GM19463 (cell line): ENCODE results near the gene GRIP1.

Experiments
- ATAC-seq: cut with Tn5 transposase; IDR thresholded peaks from one replicate; pipeline ENCODE4 v1.9.1; 2021; ENCODE audit warnings: mild to moderate bottlenecking, moderate library complexity; ENCODE audit not compliant: unreplicated experiment

Gene GRIP1

DNA sequence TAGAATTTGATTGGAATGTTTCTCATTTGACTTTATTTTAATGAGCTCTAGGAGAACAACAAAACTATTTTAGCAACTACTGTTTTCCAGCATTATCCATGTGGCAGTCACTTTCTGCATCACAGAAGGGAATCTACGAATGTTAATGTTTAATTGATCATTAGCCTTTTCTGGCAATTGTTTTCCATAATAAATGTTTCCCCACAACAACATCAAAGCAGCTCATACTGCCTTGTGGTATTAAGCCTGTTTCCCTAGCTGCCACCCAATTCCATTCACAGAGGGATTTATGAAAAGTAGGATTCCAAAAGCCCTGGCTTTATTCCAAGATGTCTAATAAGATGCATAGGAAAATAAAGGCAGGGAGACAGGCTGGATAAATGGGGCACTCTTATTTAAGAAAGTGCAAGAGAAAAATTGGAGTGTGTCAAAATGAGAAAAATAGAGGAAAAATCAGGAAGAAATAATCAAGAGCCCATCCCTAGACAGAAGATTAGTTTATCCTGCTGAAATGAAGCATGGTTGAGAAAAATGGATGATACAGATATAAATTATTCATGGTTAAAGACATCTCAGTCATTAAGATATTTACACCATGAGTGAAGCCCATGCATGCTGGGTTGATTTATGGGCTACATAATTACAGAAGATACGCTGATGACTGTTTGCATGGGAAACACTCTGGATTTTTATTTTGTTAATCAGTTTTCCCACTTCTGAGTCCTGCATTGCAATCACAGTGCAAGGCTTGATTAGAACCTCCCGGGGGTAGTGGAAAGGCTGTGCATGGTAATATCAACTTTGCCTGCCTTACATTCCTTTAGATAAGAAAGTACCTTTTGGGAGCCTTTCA is 196.3 kb downstream of the GRIP1 start:
- no peak for ATAC-seq

DNA sequence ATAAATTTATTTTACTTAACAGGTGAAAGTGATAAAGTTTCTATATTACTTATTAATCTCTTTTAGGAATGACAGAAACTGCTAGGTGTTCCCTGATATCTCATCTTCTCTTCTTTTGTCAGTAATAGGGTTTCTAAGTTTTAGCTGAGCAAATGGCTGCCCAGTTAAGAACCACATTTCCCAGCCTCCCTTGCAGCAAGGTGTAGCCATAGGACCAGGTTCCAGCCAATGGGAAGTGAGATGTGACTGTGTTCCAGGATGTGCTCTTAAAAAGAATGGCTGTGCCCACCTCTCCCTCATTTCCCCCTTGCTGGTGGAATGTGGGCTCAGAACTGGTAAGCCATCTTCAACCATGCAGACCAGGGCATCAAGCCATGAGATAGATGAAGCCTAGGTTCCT is 210.9 kb downstream of the GRIP1 start:
- no peak for ATAC-seq

- ATAC-seq: no peak
Measured at GRCh38 chr12:66461331-66461730, 217.5 kb downstream of the GRIP1 start.

DNA sequence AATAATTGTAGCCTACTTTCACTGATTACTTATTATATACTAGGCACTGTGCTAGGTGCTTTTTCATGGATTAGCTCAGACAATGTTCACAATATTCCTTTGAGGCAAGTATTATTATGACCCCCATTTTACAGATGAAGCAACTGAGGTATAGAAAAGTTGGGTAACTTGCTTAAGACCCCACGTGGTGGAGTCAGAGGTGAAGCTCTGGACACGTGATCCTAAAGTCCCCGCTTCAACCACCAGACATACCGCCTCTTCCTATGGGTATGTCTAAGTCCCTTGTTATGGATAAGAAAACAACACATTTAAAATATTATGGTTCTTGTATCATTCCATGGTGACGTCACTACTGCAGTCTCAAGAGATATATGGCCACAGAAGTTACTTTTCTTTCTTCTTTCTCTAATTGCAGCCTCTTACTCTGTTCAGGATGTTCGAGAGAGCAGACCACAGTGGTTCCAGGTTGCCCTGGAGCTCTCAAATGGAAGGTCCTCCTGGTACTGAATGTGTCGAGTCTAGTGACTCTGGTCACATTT is 218.9 kb downstream of the GRIP1 start:
- no peak for ATAC-seq

GRCh38 chr12:66456612-66457011 is 222.3 kb downstream of the GRIP1 start:
- no peak for ATAC-seq

DNA sequence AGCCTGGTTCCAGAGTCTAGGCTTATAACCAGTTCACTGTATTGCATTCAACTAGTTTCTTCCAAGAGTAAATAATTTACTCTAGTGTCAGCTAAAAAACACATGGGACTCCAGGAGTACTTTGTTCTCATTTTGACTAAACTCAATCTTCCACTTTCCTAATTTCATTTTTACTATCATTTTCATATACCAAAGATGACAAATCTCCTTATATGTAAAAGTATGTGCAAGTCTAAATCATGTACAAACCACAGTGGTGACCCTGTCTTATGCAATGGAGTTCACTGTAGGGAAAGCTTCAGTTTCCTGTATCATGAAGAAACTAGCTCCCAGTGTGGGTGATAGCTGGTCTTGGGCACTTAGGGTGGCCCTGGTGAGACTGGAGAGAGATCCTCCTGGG is 225.0 kb downstream of the GRIP1 start:
- peak; percentile 82 for ATAC-seq

- ATAC-seq: no peak
Measured at GRCh38 chr12:66453120-66453519, 225.8 kb downstream of the GRIP1 start.

GRCh38 chr12:66449531-66449930 is 229.3 kb downstream of the GRIP1 start:
- no peak for ATAC-seq

DNA sequence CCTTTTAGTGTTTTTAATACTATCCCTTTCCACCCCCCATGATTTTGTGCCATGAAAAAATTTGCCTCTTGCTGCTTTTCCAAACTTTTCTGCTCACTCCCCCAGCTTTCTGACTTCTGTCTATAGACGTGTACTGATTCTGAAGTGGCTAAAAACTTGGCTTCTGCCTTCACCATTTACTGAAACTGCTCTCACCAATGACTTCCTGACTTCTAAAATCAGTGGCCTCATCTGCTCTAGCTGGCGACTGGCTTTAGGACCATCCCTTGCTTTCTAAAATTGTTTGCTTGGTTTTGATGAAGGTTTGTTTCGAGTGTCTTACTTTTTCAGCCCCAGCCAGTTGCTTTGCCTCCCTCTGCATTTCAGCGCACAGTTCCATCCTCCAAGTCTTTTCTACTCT is 231.2 kb downstream of the GRIP1 start:
- no peak for ATAC-seq

GRCh38 chr12:66446276-66446675 is 232.6 kb downstream of the GRIP1 start:
- no peak for ATAC-seq

GRCh38 chr12:66441905-66442559 is 236.8 kb downstream of the GRIP1 start:
- no peak for ATAC-seq

DNA sequence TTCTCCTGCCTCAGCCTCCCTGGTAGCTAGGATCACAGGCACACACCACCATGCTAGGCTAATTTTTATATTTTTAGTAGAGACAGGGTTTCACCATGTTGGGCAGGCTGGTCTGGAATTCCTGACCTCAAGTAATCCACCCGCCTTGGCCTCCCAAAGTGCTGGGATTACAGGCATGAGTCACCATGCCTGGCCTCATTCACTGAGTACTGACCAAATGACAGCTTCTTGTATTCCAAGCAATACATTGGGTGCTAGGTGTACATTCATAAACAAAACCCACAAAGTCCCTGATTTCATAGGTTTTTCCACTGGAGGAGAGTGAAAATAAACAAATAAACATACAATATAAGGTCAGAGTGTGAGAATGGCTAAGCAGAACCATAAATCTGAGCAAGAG is 240.3 kb downstream of the GRIP1 start:
- ATAC-seq: no peak

DNA sequence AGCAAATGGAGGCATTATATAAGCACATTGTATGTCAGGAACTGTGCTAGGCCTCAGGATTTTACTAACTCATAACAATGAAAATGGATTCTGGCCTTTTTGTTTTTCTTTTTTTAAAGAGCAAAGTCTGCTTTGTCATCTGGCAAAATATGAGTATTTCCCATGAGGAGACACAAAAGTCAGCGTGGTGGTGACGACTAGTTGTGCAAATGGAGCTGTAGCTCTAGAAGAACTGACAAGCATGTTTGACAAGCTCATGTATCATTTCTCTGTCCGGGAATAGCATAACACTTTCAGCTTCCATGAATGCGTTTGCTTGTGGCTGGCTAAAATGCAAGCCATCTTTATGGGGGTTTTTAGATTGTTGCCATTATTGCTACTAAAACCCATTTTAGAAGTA is 248.8 kb downstream of the GRIP1 start:
- ATAC-seq: no peak

DNA sequence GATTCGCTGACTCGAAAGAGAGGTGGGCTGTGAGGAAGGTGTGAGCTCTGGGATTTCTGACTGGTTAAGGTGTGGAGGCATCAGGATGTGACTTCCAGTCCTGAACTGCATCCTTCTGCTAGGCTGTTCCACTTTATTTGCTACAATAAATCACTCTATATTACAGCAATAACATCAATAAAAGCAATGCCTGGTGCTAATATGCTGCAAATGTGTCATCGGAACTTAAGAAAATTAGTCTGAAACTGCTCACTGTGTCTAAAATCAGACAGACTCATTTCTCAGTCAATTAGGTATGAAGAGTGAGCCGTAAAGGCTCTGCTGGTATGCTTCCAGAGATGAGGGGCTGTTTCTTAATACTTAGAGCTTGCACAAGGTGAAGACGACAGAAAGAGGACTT is 250.0 kb downstream of the GRIP1 start:
- no peak for ATAC-seq

DNA sequence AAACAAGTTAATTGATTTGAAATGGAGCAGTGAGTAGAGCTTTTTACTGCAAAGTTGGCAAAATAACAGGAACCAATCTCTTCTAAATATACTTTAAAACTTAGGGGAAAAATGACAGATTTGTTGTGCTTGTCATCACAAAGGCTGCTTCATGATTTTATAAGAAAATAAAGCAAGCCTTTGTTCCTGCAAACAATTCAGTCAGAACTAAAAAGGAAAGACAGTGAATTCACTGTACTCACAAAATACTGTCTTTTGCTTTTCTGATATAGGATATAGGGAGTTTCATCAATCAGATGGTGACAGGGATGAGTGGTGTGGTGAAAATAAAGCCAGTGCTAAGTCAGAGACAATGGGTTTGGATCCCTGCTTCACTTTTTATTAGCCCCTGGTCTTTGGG is 250.6 kb downstream of the GRIP1 start:
- ATAC-seq: no peak

DNA sequence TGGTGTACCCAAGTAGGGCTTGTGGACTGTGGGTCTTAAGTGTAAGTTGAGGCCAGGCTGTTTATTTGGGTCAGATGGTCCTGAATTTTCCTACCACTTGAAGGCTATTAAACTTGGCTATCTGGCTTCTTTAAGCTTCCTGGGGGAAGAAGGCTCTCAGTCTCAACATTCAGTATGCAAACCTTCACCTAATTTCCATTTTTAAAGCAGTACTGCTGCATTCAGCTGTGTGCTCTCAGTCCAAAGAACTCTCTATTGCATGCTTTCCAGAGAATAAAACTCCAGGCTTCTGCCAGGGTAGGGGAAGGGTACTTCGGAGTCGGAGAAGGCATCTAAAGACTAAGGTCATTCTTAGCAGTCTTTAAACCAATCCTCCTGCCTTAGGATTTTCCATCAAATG is 252.2 kb downstream of the GRIP1 start:
- ATAC-seq: no peak

GRCh38 chr12:66423266-66423665 is 255.6 kb downstream of the GRIP1 start:
- ATAC-seq: no peak

GRCh38 chr12:66418908-66419307 is 260.0 kb downstream of the GRIP1 start:
- no peak for ATAC-seq

- ATAC-seq: no peak
Measured at GRCh38 chr12:66417217-66417616, 261.7 kb downstream of the GRIP1 start.

DNA sequence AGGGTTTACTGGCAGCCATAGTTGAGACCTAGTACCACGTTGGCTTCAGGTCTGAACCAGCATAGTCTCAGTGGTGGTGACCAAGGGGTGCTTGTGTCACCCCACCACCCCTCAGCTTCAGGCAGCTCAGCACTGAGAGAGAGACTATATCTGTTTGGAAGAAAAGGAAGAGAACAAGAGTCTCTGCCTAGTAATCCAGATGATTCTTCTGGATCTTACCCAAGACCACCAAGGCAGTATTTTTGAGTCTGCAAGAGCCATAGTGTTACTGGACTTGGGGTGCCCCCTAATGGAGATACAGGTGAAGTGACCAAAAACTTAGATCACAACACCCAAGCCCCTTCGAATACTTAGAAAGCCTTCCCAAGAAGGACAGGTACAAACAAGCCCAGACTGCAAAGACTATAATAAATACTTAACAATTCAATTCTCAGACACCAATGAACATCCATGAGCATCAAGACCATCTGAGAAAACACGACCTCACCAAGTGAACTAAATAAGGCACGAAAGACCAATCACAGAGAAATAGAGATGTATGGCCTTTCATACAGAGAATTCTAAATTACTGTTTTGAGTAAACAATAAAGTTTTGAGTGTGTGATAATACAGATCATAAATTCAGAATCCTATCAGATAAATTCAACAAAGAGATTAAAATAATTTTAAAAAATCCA is 269.5 kb downstream of the GRIP1 start:
- ATAC-seq: peak; percentile 66

DNA sequence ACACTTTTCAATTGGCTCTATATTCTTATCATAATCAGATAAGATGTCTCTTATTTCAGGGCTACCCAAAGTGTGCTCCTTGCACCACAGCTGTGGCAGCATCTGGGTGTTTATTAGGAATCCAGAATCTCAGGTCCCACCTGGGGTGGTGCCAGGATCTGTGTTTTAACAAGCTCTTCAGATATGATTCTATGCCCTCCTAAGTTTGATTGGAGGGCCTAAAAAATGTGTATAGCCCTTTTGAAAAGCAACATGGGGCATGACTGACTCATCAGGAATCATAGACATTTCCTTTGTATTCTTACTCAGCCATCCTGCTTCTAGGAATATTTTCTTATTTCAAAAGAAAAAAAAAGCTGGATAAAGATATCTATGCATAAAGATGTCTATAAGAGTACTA is 273.5 kb downstream of the GRIP1 start:
- ATAC-seq: no peak

GRCh38 chr12:66403746-66404145 is 275.1 kb downstream of the GRIP1 start:
- peak; percentile 73 for ATAC-seq
